GM10847 (cell line): ENCODE data around the gene TMEM151A.
A peak's percentile ranks its signal among the peaks of the same experiment; 100 is the strongest.

Source experiments
- POLR2A ChIP-seq: IDR thresholded peaks from 2 replicates; pipeline ENCODE4 v1.6.1; 2011; ENCODE audit not compliant: insufficient read length; ENCODE audit errors: extremely low read depth

TMEM151A gene

DNA sequence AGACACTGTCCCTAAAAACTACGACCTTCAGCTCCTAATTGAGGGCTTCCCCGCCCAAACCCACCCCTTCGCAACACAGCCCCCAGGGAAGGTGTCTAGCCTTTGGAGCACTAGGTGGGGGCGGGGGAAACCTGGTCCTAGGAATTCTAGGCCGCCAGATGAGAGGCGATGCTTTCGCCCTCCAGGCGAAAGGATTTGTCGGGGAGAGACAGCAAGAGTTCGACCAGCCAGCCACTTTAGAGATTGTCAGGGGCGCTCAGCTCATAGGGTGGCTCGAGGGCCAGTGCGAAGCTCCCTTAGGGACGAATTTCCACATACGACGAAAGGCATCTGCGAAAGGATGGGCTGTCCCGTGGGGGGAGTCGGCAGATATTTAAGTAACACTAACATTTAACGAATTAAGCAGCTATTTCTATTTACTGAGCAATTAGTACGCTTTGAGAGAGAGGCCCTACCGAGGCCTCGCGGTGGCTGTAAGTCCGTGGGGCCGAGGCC is 19.8 kb downstream of the TMEM151A start:
- no peak for TF ChIP-seq POLR2A

DNA sequence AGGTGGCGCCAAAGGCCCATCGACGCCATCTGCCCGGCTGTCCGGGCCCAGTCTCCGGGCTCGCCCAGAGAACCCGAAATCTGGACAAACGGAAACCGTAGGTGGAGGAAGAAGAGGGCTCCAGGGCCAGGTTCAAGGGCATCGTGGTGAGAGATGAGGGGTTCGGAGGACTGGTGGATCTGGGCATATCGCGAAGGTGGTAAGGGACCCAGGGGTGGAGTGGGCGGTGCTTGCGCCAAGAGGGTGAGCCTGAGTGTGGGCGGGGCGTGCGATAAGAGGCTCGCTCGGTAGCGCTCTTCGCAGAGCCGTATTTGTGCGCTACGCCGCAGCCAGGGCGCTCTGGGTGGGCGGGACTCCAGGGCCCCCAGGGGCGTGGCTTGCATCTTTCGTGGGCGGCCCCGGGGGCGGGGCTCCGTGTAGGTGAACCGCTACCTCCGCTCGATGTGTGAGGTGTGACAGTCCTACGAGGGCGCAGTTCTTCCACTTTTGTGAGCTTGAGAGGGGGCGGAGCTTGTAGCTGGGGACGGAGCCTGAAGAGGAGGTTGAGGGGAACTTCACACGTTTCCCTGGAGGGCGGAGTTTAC is 20.4 kb downstream of the TMEM151A start:
- peak; percentile 21 for TF ChIP-seq POLR2A

- peak; percentile 27 for TF ChIP-seq POLR2A
These were observed 21.0 kb downstream of the TMEM151A start for GRCh38 chr11:66312549-66313320.

- TF ChIP-seq POLR2A = no peak
These were observed 21.9 kb downstream of the TMEM151A start for GRCh38 chr11:66313321-66314185.

GRCh38 chr11:66314186-66314501 is 22.4 kb downstream of the TMEM151A start:
- no peak for TF ChIP-seq POLR2A

- no peak for TF ChIP-seq POLR2A
These were observed 23.1 kb downstream of the TMEM151A start for GRCh38 chr11:66314561-66315497.

GRCh38 chr11:66315498-66315885 is 23.8 kb downstream of the TMEM151A start:
- TF ChIP-seq POLR2A = no peak

DNA sequence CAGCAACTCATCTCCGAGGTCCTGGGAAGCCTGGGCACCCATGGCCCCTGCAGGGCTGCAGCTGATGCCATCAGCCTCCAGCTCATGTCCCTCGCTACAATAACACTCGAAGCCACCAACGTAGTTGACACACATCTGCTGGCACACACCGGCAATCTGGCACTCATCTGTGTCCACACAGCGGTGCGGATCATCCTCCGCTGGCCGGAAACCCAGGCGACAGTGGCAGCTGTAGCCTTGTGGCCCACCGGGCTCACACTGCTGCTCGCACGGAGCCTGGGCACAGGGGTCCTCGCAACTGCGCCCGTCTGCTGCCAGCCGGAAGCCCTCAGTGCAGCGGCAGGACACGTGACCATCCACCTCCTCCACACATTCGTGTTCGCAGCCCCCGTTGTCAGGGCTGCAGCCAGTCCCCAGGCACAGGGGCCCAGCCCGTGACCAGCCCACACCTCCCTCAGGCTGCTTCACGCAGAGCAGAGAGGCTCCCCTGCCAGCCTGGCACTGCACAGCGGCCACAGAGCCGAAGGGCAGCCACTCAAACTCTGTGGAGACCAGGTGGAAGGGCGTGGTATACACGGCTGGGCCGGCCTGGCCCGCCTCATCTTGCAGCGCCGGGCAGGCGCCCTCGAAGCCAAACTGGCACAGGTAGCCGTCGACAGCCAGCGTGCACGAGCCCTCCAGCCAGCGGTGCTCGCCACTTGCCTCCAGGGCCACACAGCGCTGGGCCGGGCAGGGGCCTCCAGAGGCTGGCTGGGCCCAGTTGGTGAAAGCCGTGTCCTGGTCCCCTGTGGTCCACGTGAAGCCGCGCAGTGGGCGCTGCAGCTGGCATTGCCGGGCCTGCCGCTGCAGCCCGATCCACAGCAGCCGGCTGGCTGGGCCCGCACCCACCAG is 24.5 kb downstream of the TMEM151A start:
- TF ChIP-seq POLR2A = no peak

DNA sequence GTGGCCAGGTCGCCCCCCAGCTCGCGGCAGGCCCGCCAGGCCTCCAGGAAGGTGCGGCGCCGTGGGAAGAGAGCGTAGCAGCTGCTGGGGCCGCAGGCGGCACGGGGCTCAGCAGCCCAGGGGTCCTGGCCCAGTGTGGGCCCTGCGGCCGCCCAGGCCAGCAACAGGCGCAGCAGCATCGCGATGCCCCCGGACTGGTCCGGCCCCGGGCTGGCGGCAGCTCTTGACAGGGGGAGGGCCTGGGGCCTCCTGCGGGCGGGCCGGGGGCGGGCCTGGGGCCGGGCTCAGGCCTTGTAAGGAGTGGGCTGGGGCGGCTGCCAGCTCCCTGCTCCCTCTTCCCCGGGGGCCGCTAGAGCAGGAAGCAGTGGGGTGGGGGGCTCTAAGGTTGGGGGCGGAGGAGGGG is 25.2 kb downstream of the TMEM151A start, which contains the start of gene CD248:
CD248 (minus strand) TSS at position 196 of the 403 bp plus-strand sequence; CDS start at position 179, 17 bp downstream.
- no peak for TF ChIP-seq POLR2A

GRCh38 chr11:66317322-66317722 is 25.6 kb downstream of the TMEM151A start:
- peak; percentile 0 for TF ChIP-seq POLR2A

DNA sequence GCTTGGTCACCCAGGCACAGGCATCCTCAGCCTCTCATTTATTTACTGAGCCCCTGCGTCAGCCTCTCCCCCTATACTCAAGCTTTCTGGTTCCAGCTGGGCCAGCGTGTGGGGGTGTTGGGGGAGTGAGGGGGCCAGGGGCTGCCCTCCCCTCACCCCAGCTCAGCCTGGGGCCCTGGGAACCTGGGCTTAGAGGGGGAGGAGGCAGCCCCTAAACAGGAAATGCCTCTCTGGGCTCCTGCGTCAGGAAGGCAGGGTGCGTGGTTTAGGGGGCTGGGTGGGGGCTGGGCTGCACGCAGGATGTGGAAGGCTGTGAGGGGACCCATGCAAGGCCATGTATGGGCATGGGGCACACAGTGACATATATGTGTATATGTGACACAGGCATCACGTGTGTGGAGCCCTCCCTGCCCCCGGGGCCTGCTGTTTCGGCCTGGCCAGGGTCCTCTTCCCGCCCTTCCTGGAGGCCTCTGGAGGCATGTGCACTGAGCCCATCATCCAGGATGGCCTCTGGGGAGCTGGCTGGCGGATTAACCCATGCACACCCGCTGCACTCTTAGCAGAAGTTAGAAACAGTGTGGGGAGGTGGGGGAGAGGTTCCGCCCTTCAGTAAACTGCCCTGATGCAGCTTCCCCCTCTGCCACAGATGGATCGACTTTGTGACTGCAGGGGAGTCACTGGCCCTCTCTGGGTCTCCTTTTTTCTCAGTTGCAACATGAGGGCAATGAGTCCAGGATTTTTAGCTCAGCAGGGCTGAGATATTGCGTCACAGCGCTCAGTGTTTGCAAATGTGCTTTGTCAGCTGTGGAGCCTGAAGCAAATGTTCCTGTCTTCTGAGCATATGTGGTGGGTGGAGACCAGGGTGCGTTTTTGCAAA is 26.3 kb downstream of the TMEM151A start:
- no peak for TF ChIP-seq POLR2A

DNA sequence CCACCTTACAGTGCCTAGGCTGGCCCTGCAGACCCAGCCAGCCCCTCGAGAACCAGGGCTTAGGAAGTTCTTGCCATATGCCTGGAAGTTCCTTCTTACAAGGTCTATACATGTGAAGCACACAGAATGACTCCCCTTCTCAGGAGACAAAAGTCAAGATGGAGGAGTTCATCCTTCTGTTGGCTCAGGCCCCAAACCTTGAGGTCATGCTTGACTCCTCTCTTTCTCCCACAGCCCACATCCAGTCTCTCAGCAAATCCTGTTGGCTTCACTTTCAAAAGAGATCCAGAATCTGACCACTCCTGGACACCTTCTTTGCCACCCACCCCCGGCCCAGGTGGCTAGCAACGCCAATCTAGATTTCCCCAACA is 26.9 kb downstream of the TMEM151A start:
- TF ChIP-seq POLR2A = no peak

DNA sequence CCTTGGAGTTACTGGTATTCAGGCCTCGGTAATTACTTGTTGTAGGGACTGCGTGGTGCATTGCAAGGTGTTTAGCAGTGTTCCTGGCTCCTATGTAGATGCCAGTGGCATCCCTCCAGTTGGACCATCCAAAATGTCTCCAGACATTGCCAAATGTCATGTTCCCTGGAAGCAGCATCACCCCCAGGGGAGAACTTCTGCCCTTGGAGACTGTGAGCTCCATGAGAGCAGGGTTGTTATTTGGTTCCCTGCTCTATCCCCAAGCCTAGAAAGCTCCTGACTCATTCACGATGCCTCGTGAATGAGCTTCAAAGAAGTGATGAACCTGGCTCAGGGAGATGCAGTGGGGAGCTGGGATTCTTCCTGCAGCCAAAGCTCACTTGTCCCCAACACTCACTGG is 29.9 kb downstream of the TMEM151A start:
- no peak for TF ChIP-seq POLR2A
